ENCODE data around the gene PPP1R3A.

DNA sequence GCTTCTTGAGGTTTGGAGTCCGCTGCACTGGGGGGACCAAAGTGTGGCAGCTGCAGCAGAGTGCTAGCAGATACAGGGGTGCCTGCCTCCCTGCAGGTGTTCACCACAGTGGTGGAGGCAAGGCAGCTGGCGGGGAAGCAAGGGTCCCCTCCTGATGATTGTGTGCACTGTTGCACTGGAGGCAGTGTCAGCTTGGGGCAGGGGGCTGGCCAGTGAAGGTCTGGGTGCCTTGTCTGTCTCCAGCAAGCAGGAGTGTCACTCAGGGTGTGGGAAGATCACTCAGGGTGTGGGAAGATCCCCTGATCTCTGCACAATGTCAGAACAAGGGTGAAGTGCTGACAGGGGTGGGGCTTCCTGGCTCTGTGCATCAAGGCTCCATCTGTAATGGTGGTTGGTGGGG lies 36.3 kb upstream of the PPP1R3A start:
- no peak for TF ChIP-seq POLR2A (IDR thresholded peaks at IDR 0.05)
- TF ChIP-seq, protein P1, sequence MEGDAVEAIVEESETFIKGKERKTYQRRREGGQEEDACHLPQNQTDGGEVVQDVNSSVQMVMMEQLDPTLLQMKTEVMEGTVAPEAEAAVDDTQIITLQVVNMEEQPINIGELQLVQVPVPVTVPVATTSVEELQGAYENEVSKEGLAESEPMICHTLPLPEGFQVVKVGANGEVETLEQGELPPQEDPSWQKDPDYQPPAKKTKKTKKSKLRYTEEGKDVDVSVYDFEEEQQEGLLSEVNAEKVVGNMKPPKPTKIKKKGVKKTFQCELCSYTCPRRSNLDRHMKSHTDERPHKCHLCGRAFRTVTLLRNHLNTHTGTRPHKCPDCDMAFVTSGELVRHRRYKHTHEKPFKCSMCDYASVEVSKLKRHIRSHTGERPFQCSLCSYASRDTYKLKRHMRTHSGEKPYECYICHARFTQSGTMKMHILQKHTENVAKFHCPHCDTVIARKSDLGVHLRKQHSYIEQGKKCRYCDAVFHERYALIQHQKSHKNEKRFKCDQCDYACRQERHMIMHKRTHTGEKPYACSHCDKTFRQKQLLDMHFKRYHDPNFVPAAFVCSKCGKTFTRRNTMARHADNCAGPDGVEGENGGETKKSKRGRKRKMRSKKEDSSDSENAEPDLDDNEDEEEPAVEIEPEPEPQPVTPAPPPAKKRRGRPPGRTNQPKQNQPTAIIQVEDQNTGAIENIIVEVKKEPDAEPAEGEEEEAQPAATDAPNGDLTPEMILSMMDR (IDR thresholded peaks at IDR 0.05), result no peak

All from adrenal gland (tissue), 5 donors.